ENCODE results near the gene LAPTM4A. TPM values are rescaled to one million over a fixed set of nuclear protein-coding genes. Genes with fewer than 3 reads are reported as not detected.

LAPTM4A gene
- total RNA-seq, 1 experiment from 2014 or later, result 125 TPM

- TF ChIP-seq CTCF (conservative IDR thresholded peaks at IDR 0.05), result no peak
- TF ChIP-seq EZH2 (IDR thresholded peaks at IDR 0.05; ENCODE audit: low read depth), result no peak
- peaks cover 15% of the 10 kb centered on the region for H3K36me3 ChIP-seq (ENCODE audit: low read depth)
- intact Hi-C loops (cut with micrococcal nuclease; ENCODE audit: unreplicated experiment), result no loop called here
- H3K9me2 ChIP-seq (ENCODE audit: insufficient read depth), result no peaks in the 10 kb centered on the region
- no peak overlapping the region for H3K4me2 ChIP-seq
- peaks cover 42% of the 10 kb centered on the region for H4K20me1 ChIP-seq (ENCODE audit: insufficient read depth)
- peaks cover 91% of the 10 kb centered on the region for H3K79me2 ChIP-seq (ENCODE audit: low read depth)
- POLR2A ChIA-PET (ENCODE audit: unreplicated experiment), result interaction anchor here (0.7 kb wide), 1 partner anchor 8 kb away, joined by 3 read pairs; no protein-coding TSS in a partner anchor
- peaks cover 45% of the 10 kb centered on the region for H3K4me1 ChIP-seq (replicated peaks; ENCODE audit: insufficient read depth)
- peaks cover 29% of the 10 kb centered on the region for H3F3A ChIP-seq (ENCODE audit: insufficient read depth, low read depth)
- BruUV-seq (replicated peaks), result no TSS peak
- no peaks in the 10 kb centered on the region for H3K9me3 ChIP-seq (ENCODE audit: insufficient read depth, low read depth)
- CTCF ChIA-PET, result no interaction called here
- no peak overlapping the region for H3K4me3 ChIP-seq
- no peak overlapping the region for H2AFZ ChIP-seq
- H3K27ac ChIP-seq, result no peak overlapping the region
- H3K27me3 ChIP-seq (ENCODE audit: insufficient read depth, low read depth), result no peaks in the 10 kb centered on the region
- no peak for DNase-seq
These were observed 6.7 kb downstream of the LAPTM4A start for GRCh38 chr2:20044778-20045177.

- ChIA-PET POLR2A (ENCODE audit: unreplicated experiment) (no interaction called here), CTCF (interaction anchor here (0.7 kb wide), 1 partner anchor 33 kb away, joined by 12 read pairs; no protein-coding TSS in a partner anchor)
- Histone ChIP-seq H3K27me3 (ENCODE audit: insufficient read depth, low read depth) (no peaks in the 10 kb centered on the region), H2AFZ (no peak overlapping the region), H3K4me1 (replicated peaks; ENCODE audit: insufficient read depth) (peaks cover 23% of the 10 kb centered on the region), H4K20me1 (ENCODE audit: insufficient read depth) (peaks cover 28% of the 10 kb centered on the region), H3K4me3 (no peak overlapping the region), H3K4me2 (no peak overlapping the region), H3K27ac (peak overlapping the region; percentile 16; the same call in 1 of the 2 replicates), H3K9me3 (ENCODE audit: insufficient read depth, low read depth) (no peaks in the 10 kb centered on the region), H3K9me2 (ENCODE audit: insufficient read depth) (no peaks in the 10 kb centered on the region), H3K36me3 (ENCODE audit: low read depth) (peaks cover 30% of the 10 kb centered on the region), H3F3A (ENCODE audit: insufficient read depth, low read depth) (peaks cover 41% of the 10 kb centered on the region), H3K79me2 (ENCODE audit: low read depth) (peaks cover 83% of the 10 kb centered on the region)
- no TSS peak for BruUV-seq (replicated peaks)
- intact Hi-C loops (cut with micrococcal nuclease; ENCODE audit: unreplicated experiment), result no loop called here
- DNase-seq, result no peak
- no peak for TF ChIP-seq EZH2 (IDR thresholded peaks at IDR 0.05; ENCODE audit: low read depth)
- no peak for TF ChIP-seq CTCF (conservative IDR thresholded peaks at IDR 0.05)
These were observed 8.9 kb downstream of the LAPTM4A start for GRCh38 chr2:20042531-20042930.

GRCh38 chr2:20040489-20041172, 10.8 kb downstream of the LAPTM4A start:
- ChIA-PET CTCF (no interaction called here), POLR2A (ENCODE audit: unreplicated experiment) (no interaction called here)
- H3K27me3 ChIP-seq (ENCODE audit: insufficient read depth, low read depth), result no peaks in the 10 kb centered on the region
- no peaks in the 10 kb centered on the region for H3K9me3 ChIP-seq (ENCODE audit: insufficient read depth, low read depth)
- H4K20me1 ChIP-seq (ENCODE audit: insufficient read depth), result peaks cover 24% of the 10 kb centered on the region
- H3K9me2 ChIP-seq (ENCODE audit: insufficient read depth), result no peaks in the 10 kb centered on the region
- intact Hi-C loops (cut with micrococcal nuclease; ENCODE audit: unreplicated experiment), result no loop called here
- TF ChIP-seq CTCF (conservative IDR thresholded peaks at IDR 0.05) (no peak), EZH2 (IDR thresholded peaks at IDR 0.05; ENCODE audit: low read depth) (no peak)
- H3K27ac ChIP-seq, result peak overlapping the region; percentile 13; the same call in 1 of the 2 replicates
- peaks cover 23% of the 10 kb centered on the region for H3K4me1 ChIP-seq (replicated peaks; ENCODE audit: insufficient read depth)
- no peak overlapping the region for H3K4me3 ChIP-seq
- no peak overlapping the region for H2AFZ ChIP-seq
- H3K36me3 ChIP-seq (ENCODE audit: low read depth), result peaks cover 43% of the 10 kb centered on the region
- peaks cover 41% of the 10 kb centered on the region for H3F3A ChIP-seq (ENCODE audit: insufficient read depth, low read depth)
- BruUV-seq (replicated peaks), result no TSS peak
- H3K79me2 ChIP-seq (ENCODE audit: low read depth), result peaks cover 80% of the 10 kb centered on the region
- DNase-seq, result peak in 1 of 2 experiments; percentile 65
- no peak overlapping the region for H3K4me2 ChIP-seq

All from PC-9 (cell line).